K562 (cell line): ENCODE data around the gene ITPK1. TPM values are rescaled to one million over a fixed set of nuclear protein-coding genes. Genes with fewer than 3 reads are reported as not detected.

Source experiments
- ATAC-seq: fragments of 200-7000 bp; cut with Tn5 transposase; 3 replicates; pipeline ENCODE4 v1.9.1; 2020; ENCODE audit warnings: moderate library complexity
- BruUV-seq: library from RNA; stranded (reverse); fragments of 400-500 nt; replicated peaks from 2 replicates; lab custom pipeline; 2021; lab: Mats Ljungman, UMichigan
- CTCF ChIA-PET: fragments of 300-600 bp; formaldehyde crosslinking; extraction: SDS; loops from one replicate; lab custom pipeline; 2021; ENCODE audit warnings: low intra/inter-chr PET ratio; lab: Yijun Ruan, JAX
- POLR2A ChIA-PET: fragments of 300-600, 350-650 bp; sonication (Branson Sonifier 250); formaldehyde crosslinking; extraction: SDS; loops from one replicate; lab custom pipeline; 2021; ENCODE audit warnings: antibody characterized with exemption, inconsistent platforms; lab: Yijun Ruan, JAX
- DNase-seq, 4 experiments: peaks; one replicate each; pipeline versions ENCODE4 v3.0.0 to v3.0.0-alpha.2; 2011 to 2018; ENCODE audit warnings: low spot score in 3 of 4, mixed read lengths in 3 of 4; ENCODE audit errors: extremely low read depth in 1 of 4
- FAIRE-seq: peaks from 2 replicates; lab custom pipeline; 2011; peaks lifted over from hg19 to GRCh38; lab: Jason Lieb, UNC
- H2AFZ ChIP-seq: 2 replicates; pipeline ENCODE4 v1.6.0; 2011; ENCODE audit warnings: low read depth, low read length, control low read depth, inconsistent platforms
- H3K27ac ChIP-seq: fragments of 200-600 bp; 3 replicates; pipeline ENCODE4 v1.8.0; 2011; ENCODE audit warnings: low read depth, mild to moderate bottlenecking, control low read depth, inconsistent platforms, low read length, moderate library complexity, mixed read lengths; ENCODE audit errors: extremely low read depth
- H3K27me3 ChIP-seq, 2 experiments: fragments of 300-600 bp in 1 of 2; 2 replicates in 1 of 2; 3 replicates in 1 of 2; pipeline versions ENCODE4 v1.6.0 to v1.8.0; 2011; ENCODE audit warnings: inconsistent platforms in 2 of 2, low read length in 2 of 2, mild to moderate bottlenecking in 1 of 2, mixed read lengths in 1 of 2, moderate library complexity in 1 of 2; ENCODE audit not compliant: control insufficient read depth in 2 of 2, insufficient read depth in 2 of 2
- H3K36me3 ChIP-seq: fragments of 300-600 bp; 3 replicates; pipeline ENCODE4 v1.8.0; 2011; ENCODE audit warnings: mild to moderate bottlenecking, low read length, inconsistent platforms; ENCODE audit not compliant: control insufficient read depth, insufficient read depth
- H3K4me1 ChIP-seq, 2 experiments: fragments of 200-600 bp in 1 of 2; replicated peaks in 1 of 2; 2 replicates in 1 of 2; 3 replicates in 1 of 2; pipeline versions ENCODE4 v1.5.1 to v1.8.0; 2011; ENCODE audit warnings: inconsistent platforms in 2 of 2, low read length in 2 of 2, mild to moderate bottlenecking in 1 of 2, mixed read lengths in 1 of 2, moderate library complexity in 1 of 2; ENCODE audit not compliant: control insufficient read depth in 2 of 2, insufficient read depth in 2 of 2
- H3K4me2 ChIP-seq: 2 replicates; pipeline ENCODE4 v1.6.1; 2011; ENCODE audit warnings: low read length, control low read depth, inconsistent platforms, mixed read lengths; ENCODE audit not compliant: insufficient read depth
- H3K4me3 ChIP-seq: fragments of 200-600 bp; sonication (generic), shearing (Covaris generic); 2 replicates; pipeline ENCODE4 v1.5.1; 2016; ENCODE audit warnings: control low read depth, inconsistent platforms
- H3K79me2 ChIP-seq: fragments of 200-600 bp; 3 replicates; pipeline ENCODE4 v1.8.0; 2011; ENCODE audit warnings: low read length, inconsistent platforms; ENCODE audit not compliant: control insufficient read depth, insufficient read depth
- H3K9ac ChIP-seq, 2 experiments: 2 replicates each; pipeline versions ENCODE4 v1.6.0 to v1.6.1; 2011; ENCODE audit warnings: low read depth in 2 of 2, low read length in 2 of 2, control low read depth in 1 of 2, inconsistent platforms in 1 of 2, mild to moderate bottlenecking in 1 of 2, mixed read lengths in 1 of 2; ENCODE audit not compliant: insufficient read depth in 1 of 2
- H3K9me1 ChIP-seq: one replicate; pipeline ENCODE4 v1.6.0; 2011; ENCODE audit warnings: inconsistent platforms, mild to moderate bottlenecking, low read length, moderate library complexity; ENCODE audit not compliant: control insufficient read depth, insufficient read depth
- H3K9me3 ChIP-seq: replicated peaks from 2 replicates; pipeline ENCODE4 v1.5.1; 2011; ENCODE audit warnings: low read depth, low read length, inconsistent platforms; ENCODE audit not compliant: control insufficient read depth, insufficient read depth
- H4K20me1 ChIP-seq: replicated peaks from 2 replicates; pipeline ENCODE4 v1.6.1; 2011; ENCODE audit warnings: low read length, inconsistent platforms, mixed read lengths; ENCODE audit not compliant: control insufficient read depth, insufficient read depth
- RCOR1 ChIP-seq, 2 experiments: IDR thresholded peaks; 2 replicates each; pipeline ENCODE4 v1.6.1; 2012; ENCODE audit warnings: low read depth in 2 of 2, low read length in 2 of 2, borderline replicate concordance in 1 of 2, improper control_type of control experiment in 1 of 2
- WGBS: fragments of 100-300 bp; shearing (Covaris generic); methylation state at CpG from one replicate; pipeline ENCODE4 v1.1.6; 2016; ENCODE audit warnings: low coverage, mixed read lengths; ENCODE audit not compliant: insufficient coverage; ENCODE audit errors: missing lambda C conversion rate; 5-methylcytosine and 5-hydroxymethylcytosine counted together
- in situ Hi-C: fragments of 300-500 bp; cut with MboI; formaldehyde crosslinking; loops from 4 replicates; pipeline ENCODE4 v1.15.0; 2018; ENCODE audit warnings: inconsistent platforms, mixed read lengths
- intact Hi-C: fragments of 100-400 bp; cut with micrococcal nuclease; formaldehyde crosslinking; loops from 2 replicates; pipeline ENCODE4 v1.14.2; 2022
- polyA plus RNA-seq, 8 experiments: library from polyadenylated mRNA; depleted of rRNA in 4 of 8; stranded (reverse) in 5 of 8; unstranded in 3 of 8; fragments of >200 nt; fragmentation: Nextera tagmentation in 2 of 8; fragmentation: Illumina TruSeq in 1 of 8; extraction: Ambion mirVana in 2 of 8; extraction: Trizol in 1 of 8; gene quantifications; 2 replicates each; pipeline versions ENCODE4 v1.2.1 to v1.2.3, GENCODE V29; 2011 to 2014; ENCODE audit warnings: inconsistent platforms in 1 of 8, missing spikeins in 1 of 8
- total RNA-seq, 7 experiments: library from RNA; depleted of rRNA in 6 of 7; stranded (reverse); fragments of >200 nt in 6 of 7; fragmentation: Illumina TruSeq in 2 of 7; extraction: Trizol in 2 of 7; gene quantifications; 2 replicates each; pipeline versions ENCODE4 v1.2.1 to v1.2.3, GENCODE V29; 2011 to 2021; ENCODE audit warnings: low replicate concordance in 1 of 7
- TF ChIP-seq, protein P1 (sequence below), 2 experiments: fragments of 200-800 bp in 1 of 2; sonication (Bioruptor generic) in 1 of 2; sonication (generic) in 1 of 2; formaldehyde crosslinking in 1 of 2; IDR thresholded peaks in 1 of 2; conservative IDR thresholded peaks in 1 of 2; 2 replicates each; pipeline versions ENCODE4 v1.5.0 to v1.6.1; 2016 to 2020; ENCODE audit warnings: missing compliant biosample characterization in 1 of 2, missing genetic modification characterization in 1 of 2, missing genetic modification reagents in 1 of 2

ITPK1 gene
- total and polyA plus RNA-seq, 9 of the 15 experiments (the other 6 are each of a cell fraction or from before 2014, with no cell fraction given), result 1.2 to 39.2 (median 23.0) TPM

- H3K9me3 ChIP-seq, result no peaks in the 10 kb centered on the region
- in situ Hi-C loops (no loop called here), intact Hi-C loops (no loop called here)
- H3K4me1 ChIP-seq, result peaks cover 0 to 11% of the 10 kb centered on the region in 2 experiments; a peak in 2 of 5 replicates
- 0 out of 3 replicates have a peak, but pooled peaks have one; percentile 36 for ATAC-seq
- WGBS, result 63% methylated on average over 8 of the region's 9 CpGs
- H3K36me3 ChIP-seq, result no peaks in the 10 kb centered on the region
- H3K79me2 ChIP-seq, result no peaks in the 10 kb centered on the region
- no peaks in the 10 kb centered on the region for H3K9me1 ChIP-seq
- no peaks in the 10 kb centered on the region; the same call in 1 of the 2 replicates for H4K20me1 ChIP-seq
- FAIRE-seq, result no peak
- POLR2A ChIA-PET, result interaction anchor here (0.7 to 1.1 kb wide), 2 partner anchors 22 to 1236 kb away, joined by 3 read pairs; partner anchors contain the start of gene PPP4R4
- no TSS peak for BruUV-seq
- CTCF ChIA-PET, result no interaction called here
- no peak overlapping the region for H3K27ac ChIP-seq
- H3K27me3 ChIP-seq, result no peaks in the 10 kb centered on the region
- H3K9ac ChIP-seq, result no peak overlapping the region
- no peak for DNase-seq
- H3K4me2 ChIP-seq, result no peak overlapping the region
- no peak overlapping the region for H2AFZ ChIP-seq
- no peak for TF ChIP-seq RCOR1 (IDR thresholded peaks at IDR 0.05; ENCODE audit: borderline replicate concordance in 1 of 2, low read depth in 2 of 2, low read length in 2 of 2)
- TF ChIP-seq, protein P1, sequence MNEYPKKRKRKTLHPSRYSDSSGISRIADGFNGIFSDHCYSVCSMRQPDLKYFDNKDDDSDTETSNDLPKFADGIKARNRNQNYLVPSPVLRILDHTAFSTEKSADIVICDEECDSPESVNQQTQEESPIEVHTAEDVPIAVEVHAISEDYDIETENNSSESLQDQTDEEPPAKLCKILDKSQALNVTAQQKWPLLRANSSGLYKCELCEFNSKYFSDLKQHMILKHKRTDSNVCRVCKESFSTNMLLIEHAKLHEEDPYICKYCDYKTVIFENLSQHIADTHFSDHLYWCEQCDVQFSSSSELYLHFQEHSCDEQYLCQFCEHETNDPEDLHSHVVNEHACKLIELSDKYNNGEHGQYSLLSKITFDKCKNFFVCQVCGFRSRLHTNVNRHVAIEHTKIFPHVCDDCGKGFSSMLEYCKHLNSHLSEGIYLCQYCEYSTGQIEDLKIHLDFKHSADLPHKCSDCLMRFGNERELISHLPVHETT (CRISPR knock-in tag; conservative IDR thresholded peaks at IDR 0.05 in 1 of 2, IDR thresholded peaks at IDR 0.05 in 1 of 2), result no peak
- no peak overlapping the region for H3K4me3 ChIP-seq
These were observed 177.4 kb downstream of the ITPK1 start for GRCh38 chr14:92938235-92938875.
